Liver (tissue), 9 donors: ENCODE measurements around the gene LDLRAD3. TPM values are rescaled to one million over a fixed set of nuclear protein-coding genes. Genes with fewer than 3 reads are reported as not detected.

Source experiments
- DNase-seq: peaks from one replicate; pipeline ENCODE4 v3.0.0-alpha.2; 2017; ENCODE audit warnings: low spot score
- H3K27ac ChIP-seq, 2 donors: one replicate each; pipeline ENCODE4 v1.7.0; 2013; ENCODE audit warnings: inconsistent platforms in 2 of 2, low read length in 2 of 2, control low read depth in 1 of 2, low read depth in 1 of 2, mild to moderate bottlenecking in 1 of 2
- H3K27me3 ChIP-seq, 4 donors: one replicate each; pipeline versions ENCODE4 v1.6.1 to v1.7.0; 2013; ENCODE audit warnings: low read length in 3 of 4, inconsistent platforms in 1 of 4, mild to moderate bottlenecking in 1 of 4, moderate library complexity in 1 of 4; ENCODE audit not compliant: control insufficient read depth in 4 of 4, insufficient read depth in 4 of 4
- H3K36me3 ChIP-seq, 4 donors: one replicate each; pipeline versions ENCODE4 v1.6.1 to v1.7.0; 2013; ENCODE audit warnings: low read length in 3 of 4, mild to moderate bottlenecking in 3 of 4, low read depth in 1 of 4, moderate library complexity in 1 of 4; ENCODE audit not compliant: control insufficient read depth in 4 of 4, insufficient read depth in 3 of 4
- H3K4me1 ChIP-seq, 4 donors: one replicate each; pipeline versions ENCODE4 v1.6.1 to v1.7.0; 2013; ENCODE audit warnings: low read length in 3 of 4, mild to moderate bottlenecking in 3 of 4, moderate library complexity in 1 of 4; ENCODE audit not compliant: control insufficient read depth in 4 of 4, insufficient read depth in 4 of 4
- H3K4me3 ChIP-seq, 3 donors: one replicate each; pipeline versions ENCODE4 v1.6.1 to v1.7.0; 2013; ENCODE audit warnings: low read length in 3 of 3, control low read depth in 1 of 3, low read depth in 1 of 3, mild to moderate bottlenecking in 1 of 3
- H3K9ac ChIP-seq, 2 donors: one replicate each; pipeline ENCODE4 v1.7.0; 2013; ENCODE audit warnings: low read length in 2 of 2, mild to moderate bottlenecking in 2 of 2, moderate library complexity in 2 of 2, control low read depth in 1 of 2, low read depth in 1 of 2
- H3K9me3 ChIP-seq, 4 donors: one replicate each; pipeline versions ENCODE4 v1.6.1 to v1.7.0; 2013; ENCODE audit warnings: low read length in 3 of 4; ENCODE audit not compliant: control insufficient read depth in 4 of 4
- ATF3 ChIP-seq: IDR thresholded peaks from 2 replicates; pipeline ENCODE4 v1.6.1; 2016; ENCODE audit warnings: antibody characterized with exemption
- CTCF ChIP-seq: fragments of 150-350 bp; IDR thresholded peaks from 2 replicates; pipeline ENCODE4 v1.5.1; 2017; ENCODE audit warnings: improper control_type of control experiment, low read depth, low read length; ENCODE audit not compliant: missing input control
- EGR1 ChIP-seq, 2 donors: IDR thresholded peaks; 2 replicates each; pipeline ENCODE4 v1.6.1; 2016 to 2018; ENCODE audit warnings: antibody characterized with exemption in 2 of 2, low read depth in 2 of 2
- FOXA2 ChIP-seq: IDR thresholded peaks from 2 replicates; pipeline ENCODE4 v1.6.1; 2016; ENCODE audit warnings: antibody characterized with exemption
- GABPA ChIP-seq, 2 donors: IDR thresholded peaks in 1 of 2; conservative IDR thresholded peaks in 1 of 2; 2 replicates each; pipeline ENCODE4 v1.6.1; 2016; ENCODE audit warnings: antibody characterized with exemption in 2 of 2, mild to moderate bottlenecking in 1 of 2, moderate library complexity in 1 of 2
- HNF4A ChIP-seq, 2 donors: conservative IDR thresholded peaks; 2 replicates each; pipeline ENCODE4 v1.6.1; 2016; ENCODE audit warnings: antibody characterized with exemption in 2 of 2, mild to moderate bottlenecking in 2 of 2
- MAX ChIP-seq: IDR thresholded peaks from 2 replicates; pipeline ENCODE4 v1.6.1; 2016; ENCODE audit warnings: antibody characterized with exemption
- NR2F2 ChIP-seq: IDR thresholded peaks from 2 replicates; pipeline ENCODE4 v1.6.1; 2016; ENCODE audit warnings: antibody characterized with exemption
- RAD21 ChIP-seq, 2 donors: IDR thresholded peaks; 2 replicates each; pipeline ENCODE4 v1.6.1; 2016; ENCODE audit warnings: antibody characterized with exemption in 2 of 2, mild to moderate bottlenecking in 2 of 2
- REST ChIP-seq: IDR thresholded peaks from 2 replicates; pipeline ENCODE4 v1.6.1; 2016; ENCODE audit warnings: antibody characterized with exemption, mild to moderate bottlenecking
- RXRA ChIP-seq, 2 donors: IDR thresholded peaks; 2 replicates each; pipeline ENCODE4 v1.6.1; 2017 to 2018; ENCODE audit warnings: antibody characterized with exemption in 2 of 2, mild to moderate bottlenecking in 1 of 2
- TAF1 ChIP-seq: conservative IDR thresholded peaks from 2 replicates; pipeline ENCODE4 v1.6.1; 2016; ENCODE audit warnings: antibody characterized with exemption, mild to moderate bottlenecking
- YY1 ChIP-seq: IDR thresholded peaks from 2 replicates; pipeline ENCODE4 v1.6.1; 2016; ENCODE audit warnings: antibody characterized with exemption, mild to moderate bottlenecking
- ZBTB33 ChIP-seq: IDR thresholded peaks from 2 replicates; pipeline ENCODE4 v1.6.1; 2016; ENCODE audit warnings: antibody characterized with exemption
- WGBS: extraction: QIAGEN DNeasy Blood & Tissue Kit; methylation state at CpG from one replicate; pipeline ENCODE4 v1.1.7; 2013; 5-methylcytosine and 5-hydroxymethylcytosine counted together
- polyA plus RNA-seq, 2 donors: library from polyadenylated mRNA; stranded (reverse) in 1 of 2; unstranded in 1 of 2; fragments of 200-250 nt in 1 of 2; fragments of >200 nt in 1 of 2; fragmentation: Nextera tagmentation in 1 of 2; extraction: Ambion mirVana in 1 of 2; gene quantifications; one replicate each; pipeline versions ENCODE4 v1.2.1 to v1.2.3, GENCODE V29; 2013 to 2015
- total RNA-seq, 2 donors: library from RNA; depleted of rRNA; stranded (reverse); fragments of >200 nt; gene quantifications; one replicate each; pipeline ENCODE4 v1.2.3, GENCODE V29; 2014
- donor health status: healthy.
- donor health status: healthy.
- donor health status: healthy.
- donor health status: healthy.
- donor health status: healthy.

Gene LDLRAD3
- total and polyA plus RNA-seq, 4 donors: 0.75 to 1.3 (median 0.93) TPM

- TF ChIP-seq REST (no peak), RXRA (IDR thresholded peaks at IDR 0.05) (no peak), ATF3 (no peak), YY1 (no peak), RAD21 (IDR thresholded peaks at IDR 0.05) (no peak), NR2F2 (no peak)
These were observed 34.2 kb upstream of the LDLRAD3 start (continued) for GRCh38 chr11:35909511-35910265.

- WGBS: 84% methylated on average over 6 of the region's 6 CpGs
- TF ChIP-seq NR2F2 (no peak), TAF1 (no peak), ZBTB33 (no peak), CTCF (no peak), YY1 (no peak), GABPA (IDR thresholded peaks at IDR 0.05 in 1 of 2, conservative IDR thresholded peaks at IDR 0.05 in 1 of 2) (no peak), RXRA (IDR thresholded peaks at IDR 0.05) (no peak), FOXA2 (no peak), HNF4A (conservative IDR thresholded peaks at IDR 0.05) (no peak), EGR1 (IDR thresholded peaks at IDR 0.05; ENCODE audit: low read depth in 2 of 2) (no peak), MAX (no peak), ATF3 (no peak)
- no peaks in the 10 kb centered on the region for H3K9me3 ChIP-seq
- H3K9ac ChIP-seq: no peak overlapping the region
- no peak overlapping the region for H3K27ac ChIP-seq
- H3K36me3 ChIP-seq: no peaks in the 10 kb centered on the region
- H3K4me3 ChIP-seq: no peak overlapping the region
- no peaks in the 10 kb centered on the region for H3K4me1 ChIP-seq
- no peaks in the 10 kb centered on the region for H3K27me3 ChIP-seq
- no peak for DNase-seq
These were observed 32.8 kb upstream of the LDLRAD3 start for GRCh38 chr11:35911013-35911412.
